ENCODE measurements around the gene NAPG.
"Not testable (repeated sequence)": the region's sequence is repeated elsewhere in the genome, so short reads cannot be mapped to it uniquely, and the experiment has no call there.

Gene NAPG

GRCh38 chr18:10525697-10526560 is at the start of gene NAPG:
Gene NAPG, plus strand, starts transcription at chr18:10526027. Its CDS starts 76 bp downstream, at chr18:10526103.
- DNase-seq (ENCODE audit: low read depth in 1 of 2, low spot score in 1 of 2), result peak; percentile 80 to 83

- DNase-seq (ENCODE audit: low read depth in 1 of 2, low spot score in 1 of 2), result no peak
These were observed 49.5 kb upstream of the NAPG start for GRCh38 chr18:10476338-10476791.

- DNase-seq (ENCODE audit: low read depth in 1 of 2, low spot score in 1 of 2), result no peak
These were observed 48.5 kb upstream of the NAPG start for GRCh38 chr18:10477121-10477862.

GRCh38 chr18:10477863-10478260 is 48.0 kb upstream of the NAPG start:
- no peak for DNase-seq (ENCODE audit: low read depth in 1 of 2, low spot score in 1 of 2)

- DNase-seq (ENCODE audit: low read depth in 1 of 2, low spot score in 1 of 2), result no peak
These were observed 44.0 kb upstream of the NAPG start for GRCh38 chr18:10481831-10482230.

GRCh38 chr18:10482363-10482984 is 43.4 kb upstream of the NAPG start:
- no peak for DNase-seq (ENCODE audit: low read depth in 1 of 2, low spot score in 1 of 2)

- no peak for DNase-seq (ENCODE audit: low read depth in 1 of 2, low spot score in 1 of 2)
These were observed 42.6 kb upstream of the NAPG start for GRCh38 chr18:10482985-10483949.

GRCh38 chr18:10485475-10485874 is 40.4 kb upstream of the NAPG start:
- DNase-seq (ENCODE audit: low read depth in 1 of 2, low spot score in 1 of 2), result no peak

- no peak for DNase-seq (ENCODE audit: low read depth in 1 of 2, low spot score in 1 of 2)
These were observed 39.5 kb upstream of the NAPG start for GRCh38 chr18:10486362-10486761.

- DNase-seq (ENCODE audit: low read depth in 1 of 2, low spot score in 1 of 2), result no peak
These were observed 38.7 kb upstream of the NAPG start for GRCh38 chr18:10487154-10487553.

GRCh38 chr18:10488017-10488416 is 37.8 kb upstream of the NAPG start:
- no peak for DNase-seq (ENCODE audit: low read depth in 1 of 2, low spot score in 1 of 2)

GRCh38 chr18:10490401-10491165 is 35.2 kb upstream of the NAPG start:
- DNase-seq (ENCODE audit: low read depth in 1 of 2, low spot score in 1 of 2), result peak in 1 of 2 donors; percentile 22

- no peak for DNase-seq (ENCODE audit: low read depth in 1 of 2, low spot score in 1 of 2)
These were observed 29.9 kb upstream of the NAPG start for GRCh38 chr18:10495936-10496335.

GRCh38 chr18:10497206-10497749 is 28.5 kb upstream of the NAPG start:
- no peak for DNase-seq (ENCODE audit: low read depth in 1 of 2, low spot score in 1 of 2)

- no peak for DNase-seq (ENCODE audit: low read depth in 1 of 2, low spot score in 1 of 2)
These were observed 26.6 kb upstream of the NAPG start for GRCh38 chr18:10499230-10499629.

- DNase-seq (ENCODE audit: low read depth in 1 of 2, low spot score in 1 of 2), result no peak
These were observed 25.8 kb upstream of the NAPG start for GRCh38 chr18:10500038-10500437.

- no peak for DNase-seq (ENCODE audit: low read depth in 1 of 2, low spot score in 1 of 2)
These were observed 21.1 kb upstream of the NAPG start for GRCh38 chr18:10504723-10505122.

GRCh38 chr18:10505892-10506291 is 19.9 kb upstream of the NAPG start:
- DNase-seq (ENCODE audit: low read depth in 1 of 2, low spot score in 1 of 2), result not testable (repeated sequence)

GRCh38 chr18:10508591-10508990 is 17.2 kb upstream of the NAPG start:
- no peak for DNase-seq (ENCODE audit: low read depth in 1 of 2, low spot score in 1 of 2)

- no peak for DNase-seq (ENCODE audit: low read depth in 1 of 2, low spot score in 1 of 2)
These were observed 14.6 kb upstream of the NAPG start for GRCh38 chr18:10511236-10511635.
